ENCODE measurements around the gene CR2. TPM values are rescaled to one million over a fixed set of nuclear protein-coding genes. Genes with fewer than 3 reads are reported as not detected.

CR2 gene
- polyA plus RNA-seq, 1 donor from 2014 or later: not detected

DNA sequence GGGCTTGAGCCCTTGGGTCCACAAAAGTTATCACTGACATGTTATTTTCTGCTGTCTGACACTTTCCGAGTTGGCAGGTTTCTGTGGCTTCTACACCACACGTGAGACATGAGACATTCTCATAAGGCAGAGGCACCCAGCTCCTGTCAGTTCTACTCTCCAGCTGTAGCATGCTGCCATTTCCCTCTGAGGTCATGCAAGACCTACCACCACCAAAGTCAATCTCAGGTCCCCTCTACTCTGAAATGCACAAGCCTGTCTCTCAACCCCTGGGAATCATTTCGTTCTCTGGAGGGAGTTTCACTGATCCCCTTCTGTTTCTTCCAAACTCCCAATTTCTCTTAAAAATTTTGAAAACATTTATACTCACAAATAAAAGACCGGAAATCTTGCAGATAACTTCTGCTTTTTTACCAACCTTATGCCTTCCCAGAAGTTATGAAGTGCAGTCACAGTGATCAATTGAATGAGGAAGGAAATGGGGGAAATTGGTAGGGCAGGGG is 39.5 kb upstream of the CR2 start:
- Histone ChIP-seq H3K4me2 (ENCODE audit: low read length) (no peak overlapping the region), H3K9me3 (ENCODE audit: low read length) (no peaks in the 10 kb centered on the region), H3K9ac (ENCODE audit: low read length) (no peak overlapping the region), H3F3A (ENCODE audit: insufficient read depth, low read length, poor library complexity, severe bottlenecking) (no peaks in the 10 kb centered on the region), H4K20me1 (ENCODE audit: insufficient read depth) (no peaks in the 10 kb centered on the region), H3K27ac (ENCODE audit: low read length) (no peak overlapping the region), H3K9me2 (ENCODE audit: insufficient read depth, low read length) (no peaks in the 10 kb centered on the region), H3K4me3 (ENCODE audit: low read length) (no peak overlapping the region), H2AFZ (ENCODE audit: low read depth, low read length) (no peak overlapping the region), H3K79me2 (replicated peaks; ENCODE audit: insufficient read depth, low read length) (no peaks in the 10 kb centered on the region), H3K36me3 (ENCODE audit: insufficient read depth, low read length) (no peaks in the 10 kb centered on the region), H3K27me3 (ENCODE audit: insufficient read depth, low read depth, low read length) (no peaks in the 10 kb centered on the region)
- TF ChIP-seq EP300 (conservative IDR thresholded peaks at IDR 0.05; ENCODE audit: poor library complexity, severe bottlenecking) (no peak), TAF1 (IDR thresholded peaks at IDR 0.05; ENCODE audit: low read depth) (no peak), CTCF (IDR thresholded peaks at IDR 0.05; ENCODE audit: poor library complexity, severe bottlenecking) (no peak), SMC3 (conservative IDR thresholded peaks at IDR 0.05; ENCODE audit: poor library complexity) (no peak), EZH2 (IDR thresholded peaks at IDR 0.05; ENCODE audit: borderline replicate concordance, insufficient read depth, low read length, poor library complexity, severe bottlenecking) (no peak), POLR2AphosphoS5 (IDR thresholded peaks at IDR 0.05) (no peak), RAD21 (conservative IDR thresholded peaks at IDR 0.05) (no peak), MXI1 (conservative IDR thresholded peaks at IDR 0.05; ENCODE audit: poor library complexity, severe bottlenecking) (no peak)
- TF ChIP-seq, protein P1, sequence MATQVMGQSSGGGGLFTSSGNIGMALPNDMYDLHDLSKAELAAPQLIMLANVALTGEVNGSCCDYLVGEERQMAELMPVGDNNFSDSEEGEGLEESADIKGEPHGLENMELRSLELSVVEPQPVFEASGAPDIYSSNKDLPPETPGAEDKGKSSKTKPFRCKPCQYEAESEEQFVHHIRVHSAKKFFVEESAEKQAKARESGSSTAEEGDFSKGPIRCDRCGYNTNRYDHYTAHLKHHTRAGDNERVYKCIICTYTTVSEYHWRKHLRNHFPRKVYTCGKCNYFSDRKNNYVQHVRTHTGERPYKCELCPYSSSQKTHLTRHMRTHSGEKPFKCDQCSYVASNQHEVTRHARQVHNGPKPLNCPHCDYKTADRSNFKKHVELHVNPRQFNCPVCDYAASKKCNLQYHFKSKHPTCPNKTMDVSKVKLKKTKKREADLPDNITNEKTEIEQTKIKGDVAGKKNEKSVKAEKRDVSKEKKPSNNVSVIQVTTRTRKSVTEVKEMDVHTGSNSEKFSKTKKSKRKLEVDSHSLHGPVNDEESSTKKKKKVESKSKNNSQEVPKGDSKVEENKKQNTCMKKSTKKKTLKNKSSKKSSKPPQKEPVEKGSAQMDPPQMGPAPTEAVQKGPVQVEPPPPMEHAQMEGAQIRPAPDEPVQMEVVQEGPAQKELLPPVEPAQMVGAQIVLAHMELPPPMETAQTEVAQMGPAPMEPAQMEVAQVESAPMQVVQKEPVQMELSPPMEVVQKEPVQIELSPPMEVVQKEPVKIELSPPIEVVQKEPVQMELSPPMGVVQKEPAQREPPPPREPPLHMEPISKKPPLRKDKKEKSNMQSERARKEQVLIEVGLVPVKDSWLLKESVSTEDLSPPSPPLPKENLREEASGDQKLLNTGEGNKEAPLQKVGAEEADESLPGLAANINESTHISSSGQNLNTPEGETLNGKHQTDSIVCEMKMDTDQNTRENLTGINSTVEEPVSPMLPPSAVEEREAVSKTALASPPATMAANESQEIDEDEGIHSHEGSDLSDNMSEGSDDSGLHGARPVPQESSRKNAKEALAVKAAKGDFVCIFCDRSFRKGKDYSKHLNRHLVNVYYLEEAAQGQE (IDR thresholded peaks at IDR 0.05; ENCODE audit: borderline replicate concordance): no peak

- Histone ChIP-seq H3K36me3 (ENCODE audit: insufficient read depth, low read length) (no peaks in the 10 kb centered on the region), H4K20me1 (ENCODE audit: insufficient read depth) (no peaks in the 10 kb centered on the region), H3K9me3 (ENCODE audit: low read length) (no peaks in the 10 kb centered on the region), H3K79me2 (replicated peaks; ENCODE audit: insufficient read depth, low read length) (no peaks in the 10 kb centered on the region), H3K27ac (ENCODE audit: low read length) (no peak overlapping the region), H3K9ac (ENCODE audit: low read length) (no peak overlapping the region), H3F3A (ENCODE audit: insufficient read depth, low read length, poor library complexity, severe bottlenecking) (no peaks in the 10 kb centered on the region), H2AFZ (ENCODE audit: low read depth, low read length) (no peak overlapping the region), H3K9me2 (ENCODE audit: insufficient read depth, low read length) (no peaks in the 10 kb centered on the region), H3K4me3 (ENCODE audit: low read length) (no peak overlapping the region), H3K27me3 (ENCODE audit: insufficient read depth, low read depth, low read length) (no peaks in the 10 kb centered on the region), H3K4me2 (ENCODE audit: low read length) (no peak overlapping the region)
- TF ChIP-seq EP300 (conservative IDR thresholded peaks at IDR 0.05; ENCODE audit: poor library complexity, severe bottlenecking) (no peak), RAD21 (conservative IDR thresholded peaks at IDR 0.05) (no peak), POLR2AphosphoS5 (IDR thresholded peaks at IDR 0.05) (no peak), CTCF (IDR thresholded peaks at IDR 0.05; ENCODE audit: poor library complexity, severe bottlenecking) (no peak), TAF1 (IDR thresholded peaks at IDR 0.05; ENCODE audit: low read depth) (no peak), MXI1 (conservative IDR thresholded peaks at IDR 0.05; ENCODE audit: poor library complexity, severe bottlenecking) (no peak), SMC3 (conservative IDR thresholded peaks at IDR 0.05; ENCODE audit: poor library complexity) (no peak), EZH2 (IDR thresholded peaks at IDR 0.05; ENCODE audit: borderline replicate concordance, insufficient read depth, low read length, poor library complexity, severe bottlenecking) (no peak)
- TF ChIP-seq, protein P1 (IDR thresholded peaks at IDR 0.05; ENCODE audit: borderline replicate concordance): no peak
These were observed 37.1 kb upstream of the CR2 start for GRCh38 chr1:207417076-207417475.

Measured in neural cell (in vitro differentiated cells).